ENCODE data around the gene USP50.
A peak's percentile ranks its signal among the peaks of the same experiment; 100 is the strongest.
"Not testable (repeated sequence)": the region's sequence is repeated elsewhere in the genome, so short reads cannot be mapped to it uniquely, and the experiment has no call there.

The USP50 gene

GRCh38 chr15:50546566-50546965, at the start of gene USP50:
Gene USP50 (minus strand): TSS chr15:50546666. CDS start chr15:50546525, 141 bp downstream.
- Mint-ChIP-seq H3K9me3 (ENCODE audit: low read depth) (no peaks in the 10 kb centered on the region), H3K36me3 (no peaks in the 10 kb centered on the region), H3K4me1 (ENCODE audit: low read depth) (no peaks in the 10 kb centered on the region), H3K27me3 (peaks cover 2% of the 10 kb centered on the region), H3K27ac (no peak within 1 kb of the TSS), H3K4me3 (no peak within 1 kb of the TSS)

GRCh38 chr15:50594311-50594710, 47.8 kb upstream of the USP50 start:
- no peak overlapping the region for H3K4me3 Mint-ChIP-seq
- peaks cover 14% of the 10 kb centered on the region for H3K36me3 Mint-ChIP-seq
- H3K27me3 Mint-ChIP-seq = no peaks in the 10 kb centered on the region
- no peaks in the 10 kb centered on the region for H3K4me1 Mint-ChIP-seq (ENCODE audit: low read depth)
- H3K9me3 Mint-ChIP-seq (ENCODE audit: low read depth) = no peaks in the 10 kb centered on the region
- H3K27ac Mint-ChIP-seq = no peak overlapping the region

DNA sequence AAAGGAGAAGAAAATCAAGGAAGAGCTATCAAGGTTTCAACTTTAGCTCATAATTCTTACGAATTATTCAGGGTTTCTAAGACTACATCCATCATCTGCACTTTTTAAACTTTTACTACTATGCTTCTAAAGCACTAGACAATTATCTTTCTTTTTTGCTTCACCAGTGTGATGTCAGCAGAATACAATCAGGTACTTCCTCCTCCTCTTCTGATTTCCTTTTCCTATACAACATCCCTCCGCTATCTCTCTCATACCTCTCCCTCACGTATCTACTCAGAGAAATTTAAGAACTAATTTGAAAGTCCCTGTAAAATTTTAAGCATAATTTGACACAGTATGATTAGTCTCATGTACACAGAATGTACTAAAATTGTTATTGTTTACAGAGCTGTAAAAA, 47.3 kb upstream of the USP50 start:
- Mint-ChIP-seq H3K9me3 (ENCODE audit: low read depth) (no peaks in the 10 kb centered on the region), H3K4me3 (no peak overlapping the region), H3K4me1 (ENCODE audit: low read depth) (no peaks in the 10 kb centered on the region), H3K36me3 (peaks cover 14% of the 10 kb centered on the region), H3K27ac (no peak overlapping the region), H3K27me3 (no peaks in the 10 kb centered on the region)

GRCh38 chr15:50590288-50590687, 43.8 kb upstream of the USP50 start:
- Mint-ChIP-seq H3K27me3 (no peaks in the 10 kb centered on the region), H3K27ac (no peak overlapping the region), H3K4me3 (no peak overlapping the region), H3K36me3 (peaks cover 19% of the 10 kb centered on the region), H3K4me1 (ENCODE audit: low read depth) (no peaks in the 10 kb centered on the region), H3K9me3 (ENCODE audit: low read depth) (no peaks in the 10 kb centered on the region)

DNA sequence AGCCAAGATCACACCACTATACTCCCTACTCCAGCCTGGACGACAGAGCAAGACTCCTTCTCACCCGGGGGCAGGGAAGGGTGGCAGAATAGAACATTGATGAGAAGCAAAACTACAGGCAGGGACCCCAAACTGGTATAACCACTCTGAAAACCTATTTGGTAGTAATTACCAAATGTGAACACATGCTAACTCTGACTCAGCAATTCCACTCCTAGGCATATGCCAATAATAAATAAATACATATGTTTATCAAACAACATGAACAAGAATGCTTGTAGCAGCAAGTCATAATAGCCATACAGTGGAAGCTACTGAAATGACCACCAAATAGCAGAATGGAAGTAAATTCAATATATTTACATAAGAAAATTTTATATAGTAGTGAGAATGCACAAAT, 31.0 kb upstream of the USP50 start:
- Mint-ChIP-seq H3K9me3 (ENCODE audit: low read depth) (no peaks in the 10 kb centered on the region), H3K4me3 (no peak overlapping the region), H3K36me3 (peaks cover 7% of the 10 kb centered on the region), H3K4me1 (ENCODE audit: low read depth) (no peaks in the 10 kb centered on the region), H3K27me3 (no peaks in the 10 kb centered on the region), H3K27ac (no peak overlapping the region)

- no peaks in the 10 kb centered on the region for H3K4me1 Mint-ChIP-seq (ENCODE audit: low read depth)
- no peaks in the 10 kb centered on the region for H3K27me3 Mint-ChIP-seq
- H3K4me3 Mint-ChIP-seq = no peak overlapping the region
- H3K36me3 Mint-ChIP-seq = peaks cover 3% of the 10 kb centered on the region
- no peak overlapping the region for H3K27ac Mint-ChIP-seq
- H3K9me3 Mint-ChIP-seq (ENCODE audit: low read depth) = no peaks in the 10 kb centered on the region
These were observed 29.7 kb upstream of the USP50 start for GRCh38 chr15:50576166-50576565.

DNA sequence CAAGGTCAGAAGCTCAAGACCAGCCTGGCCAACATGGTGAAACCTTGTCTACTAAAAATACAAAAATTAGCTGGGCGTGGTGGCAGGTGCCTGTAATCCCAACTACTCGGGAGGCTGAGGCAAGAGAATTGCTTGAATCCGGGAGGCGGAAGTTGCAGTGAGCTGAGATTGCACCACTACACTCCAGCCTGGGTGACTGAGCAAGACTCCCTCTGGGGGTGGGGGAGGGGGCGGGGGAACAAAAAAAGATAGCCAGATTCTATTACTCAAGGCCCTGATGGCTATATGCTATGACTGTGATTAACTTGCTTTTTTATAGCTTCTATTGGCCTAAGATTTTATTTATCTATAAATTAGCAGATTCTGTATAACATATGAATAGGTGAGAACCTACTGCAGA, 27.4 kb upstream of the USP50 start:
- H3K4me3 Mint-ChIP-seq; H3K4me1 Mint-ChIP-seq (ENCODE audit: low read depth); H3K36me3 Mint-ChIP-seq: not testable (repeated sequence)

GRCh38 chr15:50563756-50564155, 17.3 kb upstream of the USP50 start:
- no peak overlapping the region for H3K4me3 Mint-ChIP-seq

More for the DNA sequence above, 27.4 kb upstream of the USP50 start:
- not testable (repeated sequence) for H3K9me3 Mint-ChIP-seq (ENCODE audit: low read depth); H3K27me3 Mint-ChIP-seq; H3K27ac Mint-ChIP-seq

DNA sequence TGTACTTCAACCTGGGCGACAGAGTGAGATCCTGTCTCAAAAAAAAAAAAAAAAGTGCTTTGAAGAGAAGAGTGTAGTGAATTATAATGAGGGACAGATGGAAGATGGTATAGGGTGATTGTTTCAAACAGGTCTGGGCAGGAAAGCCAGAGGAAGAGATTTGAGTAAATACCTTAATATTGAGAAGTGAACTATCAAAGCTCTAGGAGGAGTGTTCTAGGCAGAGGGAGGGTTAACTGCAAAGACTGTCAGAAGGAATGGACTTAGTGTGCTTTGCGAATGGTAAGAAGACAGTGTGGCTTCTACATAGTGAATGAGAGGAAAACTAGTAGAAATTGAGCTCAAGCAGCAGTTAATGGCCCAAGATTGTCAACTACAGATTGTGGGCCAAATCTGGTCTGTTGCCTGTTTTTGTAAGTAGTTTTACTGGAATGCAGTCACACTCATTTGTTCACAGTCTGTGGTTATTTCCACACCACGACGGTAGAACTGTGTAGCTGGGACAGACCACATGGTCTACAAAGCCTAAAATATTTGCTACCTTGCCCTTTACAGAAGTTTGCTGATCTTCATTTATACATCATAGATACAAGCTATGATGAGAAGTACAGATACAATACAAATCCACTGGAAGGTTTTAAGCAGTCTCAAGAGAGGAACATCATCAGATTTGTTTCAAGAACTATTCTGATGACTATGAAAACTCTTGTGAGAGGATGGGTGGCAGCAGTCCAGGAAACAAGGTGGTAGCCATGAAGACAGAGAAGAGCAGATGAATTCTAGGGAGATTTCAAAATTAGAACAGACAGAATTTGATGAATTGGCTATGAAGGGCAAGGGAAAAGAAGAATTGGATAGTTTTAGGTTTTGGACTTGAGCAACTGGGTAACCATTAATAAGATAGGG, 16.5 kb upstream of the USP50 start:
- Mint-ChIP-seq H3K36me3 (peaks cover 9% of the 10 kb centered on the region), H3K27me3 (no peaks in the 10 kb centered on the region), H3K27ac (peak overlapping the region; percentile 56), H3K9me3 (ENCODE audit: low read depth) (no peaks in the 10 kb centered on the region), H3K4me3 (no peak overlapping the region), H3K4me1 (ENCODE audit: low read depth) (peaks cover 5% of the 10 kb centered on the region)

More at GRCh38 chr15:50563756-50564155, 17.3 kb upstream of the USP50 start:
- Mint-ChIP-seq H3K9me3 (ENCODE audit: low read depth) (no peaks in the 10 kb centered on the region), H3K27ac (peak overlapping the region; percentile 56), H3K36me3 (peaks cover 9% of the 10 kb centered on the region), H3K27me3 (no peaks in the 10 kb centered on the region), H3K4me1 (ENCODE audit: low read depth) (peaks cover 3% of the 10 kb centered on the region)

DNA sequence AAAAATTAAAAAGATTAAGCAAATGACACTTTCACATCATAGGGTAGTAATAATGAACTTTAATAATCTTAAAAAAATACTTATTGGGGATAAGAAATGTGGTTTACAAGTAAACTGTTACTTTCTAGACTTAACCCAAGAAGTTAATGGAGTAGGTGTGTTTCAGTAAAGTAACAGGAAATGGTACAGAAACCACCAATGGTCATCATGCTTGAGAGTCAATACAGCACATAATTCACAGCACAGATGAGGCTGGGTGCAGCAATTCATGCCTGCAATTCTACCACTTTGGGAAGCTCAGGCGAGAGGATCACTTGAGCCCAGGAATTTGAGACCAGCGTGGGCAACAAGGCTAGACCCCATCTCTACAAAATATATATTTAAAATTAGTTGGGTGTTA, 11.5 kb upstream of the USP50 start:
- Mint-ChIP-seq H3K27ac (no peak overlapping the region), H3K4me1 (ENCODE audit: low read depth) (peaks cover 21% of the 10 kb centered on the region), H3K27me3 (no peaks in the 10 kb centered on the region), H3K9me3 (ENCODE audit: low read depth) (no peaks in the 10 kb centered on the region), H3K4me3 (no peak overlapping the region), H3K36me3 (peaks cover 13% of the 10 kb centered on the region)

GRCh38 chr15:50556642-50557371, 10.3 kb upstream of the USP50 start:
- peak overlapping the region; percentile 66 for H3K27ac Mint-ChIP-seq
- peaks cover 7% of the 10 kb centered on the region for H3K36me3 Mint-ChIP-seq
- H3K4me1 Mint-ChIP-seq (ENCODE audit: low read depth) = peaks cover 21% of the 10 kb centered on the region
- no peaks in the 10 kb centered on the region for H3K27me3 Mint-ChIP-seq
- H3K9me3 Mint-ChIP-seq (ENCODE audit: low read depth) = no peaks in the 10 kb centered on the region
- H3K4me3 Mint-ChIP-seq = peak overlapping the region; percentile 10

- H3K27ac Mint-ChIP-seq = no peak overlapping the region
- H3K4me3 Mint-ChIP-seq = no peak overlapping the region
These were observed 5.8 kb upstream of the USP50 start for GRCh38 chr15:50552238-50552637.

DNA sequence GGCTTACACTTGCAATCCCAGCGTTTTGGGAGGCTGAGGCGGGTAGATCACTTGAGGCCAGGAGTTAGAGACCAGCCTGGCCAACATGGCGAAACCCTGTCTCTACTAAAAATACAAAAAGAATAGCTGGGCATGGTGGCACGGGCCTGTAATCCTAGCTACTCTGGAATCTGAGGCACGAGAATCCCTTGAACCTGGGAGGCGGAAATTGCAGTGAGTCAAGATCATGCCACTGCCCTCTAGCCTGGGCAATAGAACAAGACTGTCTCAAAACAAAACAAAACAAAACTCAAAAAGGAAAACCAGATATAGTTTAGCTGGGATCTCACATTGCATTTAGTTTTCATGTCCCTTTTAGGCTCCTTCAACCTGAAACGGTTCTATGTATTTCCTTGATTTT, 2.9 kb upstream of the USP50 start:
- Mint-ChIP-seq H3K9me3 (ENCODE audit: low read depth) (no peaks in the 10 kb centered on the region), H3K36me3 (no peaks in the 10 kb centered on the region), H3K4me1 (ENCODE audit: low read depth) (no peaks in the 10 kb centered on the region), H3K27me3 (no peaks in the 10 kb centered on the region), H3K27ac (no peak overlapping the region), H3K4me3 (no peak overlapping the region)

More at GRCh38 chr15:50552238-50552637, 5.8 kb upstream of the USP50 start:
- peaks cover 7% of the 10 kb centered on the region for H3K36me3 Mint-ChIP-seq
- no peaks in the 10 kb centered on the region for H3K9me3 Mint-ChIP-seq (ENCODE audit: low read depth)
- peaks cover 13% of the 10 kb centered on the region for H3K4me1 Mint-ChIP-seq (ENCODE audit: low read depth)
- no peaks in the 10 kb centered on the region for H3K27me3 Mint-ChIP-seq

- H3K27ac Mint-ChIP-seq = no peak overlapping the region
- no peaks in the 10 kb centered on the region for H3K9me3 Mint-ChIP-seq (ENCODE audit: low read depth)
- H3K4me3 Mint-ChIP-seq = no peak overlapping the region
- H3K4me1 Mint-ChIP-seq (ENCODE audit: low read depth) = no peaks in the 10 kb centered on the region
- H3K27me3 Mint-ChIP-seq = peaks cover 2% of the 10 kb centered on the region
- no peaks in the 10 kb centered on the region for H3K36me3 Mint-ChIP-seq
These were observed 2.1 kb downstream of the USP50 start for GRCh38 chr15:50544368-50544767.

DNA sequence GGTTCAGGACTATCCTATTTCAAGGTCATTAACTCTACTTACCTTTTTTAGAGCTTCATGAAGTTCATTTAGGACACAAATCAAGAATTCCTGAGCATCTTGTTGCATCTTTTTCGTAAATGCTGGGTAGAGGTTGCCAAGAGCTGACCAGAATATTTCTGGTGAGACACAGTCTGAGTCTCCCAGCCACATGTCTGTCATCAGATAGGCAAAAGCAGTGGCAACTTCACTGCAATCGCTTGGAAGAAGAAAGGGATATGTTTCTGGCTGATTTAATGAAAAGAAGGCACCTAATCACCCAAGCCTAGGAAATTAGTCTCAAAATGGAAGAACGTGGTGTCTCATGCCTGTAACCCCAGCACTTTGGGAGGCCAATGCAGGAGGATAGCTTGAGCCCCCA, 2.9 kb downstream of the USP50 start:
- no peaks in the 10 kb centered on the region for H3K9me3 Mint-ChIP-seq (ENCODE audit: low read depth)

More for the DNA sequence above, 2.9 kb downstream of the USP50 start:
- Mint-ChIP-seq H3K27ac (no peak overlapping the region), H3K36me3 (no peaks in the 10 kb centered on the region), H3K4me1 (ENCODE audit: low read depth) (no peaks in the 10 kb centered on the region), H3K27me3 (peaks cover 2% of the 10 kb centered on the region), H3K4me3 (no peak overlapping the region)
